Measurements from ENCODE around the gene TTLL12. TPM values are rescaled to one million over a fixed set of nuclear protein-coding genes. Genes with fewer than 3 reads are reported as not detected.
A peak's percentile ranks its signal among the peaks of the same experiment; 100 is the strongest.

The TTLL12 gene
- total RNA-seq, 1 donor from 2014 or later = 15.1 TPM

GRCh38 chr22:43162412-43163150 is 24.4 kb downstream of the TTLL12 start:
- no peak overlapping the region for H3K4me3 Mint-ChIP-seq (ENCODE audit: unreplicated experiment)
- H3K36me3 Mint-ChIP-seq (ENCODE audit: low read depth, unreplicated experiment) = no peaks in the 10 kb centered on the region

GRCh38 chr22:43160497-43161126 is 26.3 kb downstream of the TTLL12 start:
- peaks cover 4% of the 10 kb centered on the region for H3K27me3 Mint-ChIP-seq (ENCODE audit: unreplicated experiment)
- peaks cover 16% of the 10 kb centered on the region for H3K4me1 Mint-ChIP-seq (ENCODE audit: unreplicated experiment)
- H3K9me3 Mint-ChIP-seq (ENCODE audit: unreplicated experiment) = no peaks in the 10 kb centered on the region
- no peaks in the 10 kb centered on the region for H3K36me3 Mint-ChIP-seq (ENCODE audit: low read depth, unreplicated experiment)
- H3K27ac Mint-ChIP-seq (ENCODE audit: unreplicated experiment) = no peak overlapping the region
- TF ChIP-seq, protein P1, sequence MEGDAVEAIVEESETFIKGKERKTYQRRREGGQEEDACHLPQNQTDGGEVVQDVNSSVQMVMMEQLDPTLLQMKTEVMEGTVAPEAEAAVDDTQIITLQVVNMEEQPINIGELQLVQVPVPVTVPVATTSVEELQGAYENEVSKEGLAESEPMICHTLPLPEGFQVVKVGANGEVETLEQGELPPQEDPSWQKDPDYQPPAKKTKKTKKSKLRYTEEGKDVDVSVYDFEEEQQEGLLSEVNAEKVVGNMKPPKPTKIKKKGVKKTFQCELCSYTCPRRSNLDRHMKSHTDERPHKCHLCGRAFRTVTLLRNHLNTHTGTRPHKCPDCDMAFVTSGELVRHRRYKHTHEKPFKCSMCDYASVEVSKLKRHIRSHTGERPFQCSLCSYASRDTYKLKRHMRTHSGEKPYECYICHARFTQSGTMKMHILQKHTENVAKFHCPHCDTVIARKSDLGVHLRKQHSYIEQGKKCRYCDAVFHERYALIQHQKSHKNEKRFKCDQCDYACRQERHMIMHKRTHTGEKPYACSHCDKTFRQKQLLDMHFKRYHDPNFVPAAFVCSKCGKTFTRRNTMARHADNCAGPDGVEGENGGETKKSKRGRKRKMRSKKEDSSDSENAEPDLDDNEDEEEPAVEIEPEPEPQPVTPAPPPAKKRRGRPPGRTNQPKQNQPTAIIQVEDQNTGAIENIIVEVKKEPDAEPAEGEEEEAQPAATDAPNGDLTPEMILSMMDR (IDR thresholded peaks at IDR 0.05; ENCODE audit: unreplicated experiment) = no peak
- peak overlapping the region; percentile 13 for H3K4me3 Mint-ChIP-seq (ENCODE audit: unreplicated experiment)
- DNase-seq (ENCODE audit: low spot score) = no peak

More at GRCh38 chr22:43162412-43163150, 24.4 kb downstream of the TTLL12 start:
- Mint-ChIP-seq H3K4me1 (ENCODE audit: unreplicated experiment) (peaks cover 16% of the 10 kb centered on the region), H3K27me3 (ENCODE audit: unreplicated experiment) (peaks cover 4% of the 10 kb centered on the region), H3K27ac (ENCODE audit: unreplicated experiment) (no peak overlapping the region), H3K9me3 (ENCODE audit: unreplicated experiment) (no peaks in the 10 kb centered on the region)
- TF ChIP-seq, protein P1 (IDR thresholded peaks at IDR 0.05; ENCODE audit: unreplicated experiment) = no peak
- no peak for DNase-seq (ENCODE audit: low spot score)

DNA sequence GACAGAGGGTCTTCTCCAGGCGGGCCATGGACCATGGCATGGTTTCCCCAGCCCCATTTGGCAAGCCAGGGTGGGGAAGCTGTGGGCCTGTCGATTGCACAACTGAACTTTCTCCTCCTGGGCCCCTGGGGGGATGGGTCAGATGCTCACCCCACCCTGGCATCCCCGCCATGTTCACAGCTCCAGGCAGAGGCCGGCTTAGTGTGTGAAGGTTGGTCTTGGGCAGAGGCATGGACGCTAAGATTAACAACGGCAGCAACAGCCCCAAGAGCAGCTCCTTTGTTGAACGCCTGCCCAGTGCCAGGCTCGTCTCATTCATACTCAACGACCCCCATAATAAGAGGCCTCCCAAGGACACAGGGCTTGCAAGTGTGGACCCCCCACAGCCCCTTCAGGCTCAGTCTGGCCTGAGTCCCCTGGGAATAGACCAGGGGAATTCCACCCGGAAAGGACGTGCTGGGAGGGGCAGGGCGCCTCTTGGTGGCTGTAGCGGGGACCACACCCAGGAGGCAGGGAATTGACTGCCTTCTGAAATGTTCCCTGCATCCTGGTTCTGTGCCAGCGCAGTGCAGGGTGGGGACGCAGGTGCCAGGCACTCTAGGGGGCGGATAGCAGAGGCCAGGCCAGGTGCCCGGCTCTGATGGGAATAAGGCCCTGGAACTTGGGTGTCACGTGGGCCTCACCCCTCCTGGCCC is 27.3 kb downstream of the TTLL12 start:
- Mint-ChIP-seq H3K36me3 (ENCODE audit: low read depth, unreplicated experiment) (no peaks in the 10 kb centered on the region), H3K27me3 (ENCODE audit: unreplicated experiment) (peaks cover 4% of the 10 kb centered on the region), H3K27ac (ENCODE audit: unreplicated experiment) (no peak overlapping the region), H3K9me3 (ENCODE audit: unreplicated experiment) (no peaks in the 10 kb centered on the region), H3K4me1 (ENCODE audit: unreplicated experiment) (peaks cover 9% of the 10 kb centered on the region), H3K4me3 (ENCODE audit: unreplicated experiment) (no peak overlapping the region)
- TF ChIP-seq, protein P1 (IDR thresholded peaks at IDR 0.05; ENCODE audit: unreplicated experiment) = peak; percentile 48
- DNase-seq (ENCODE audit: low spot score) = peak; percentile 44

DNA sequence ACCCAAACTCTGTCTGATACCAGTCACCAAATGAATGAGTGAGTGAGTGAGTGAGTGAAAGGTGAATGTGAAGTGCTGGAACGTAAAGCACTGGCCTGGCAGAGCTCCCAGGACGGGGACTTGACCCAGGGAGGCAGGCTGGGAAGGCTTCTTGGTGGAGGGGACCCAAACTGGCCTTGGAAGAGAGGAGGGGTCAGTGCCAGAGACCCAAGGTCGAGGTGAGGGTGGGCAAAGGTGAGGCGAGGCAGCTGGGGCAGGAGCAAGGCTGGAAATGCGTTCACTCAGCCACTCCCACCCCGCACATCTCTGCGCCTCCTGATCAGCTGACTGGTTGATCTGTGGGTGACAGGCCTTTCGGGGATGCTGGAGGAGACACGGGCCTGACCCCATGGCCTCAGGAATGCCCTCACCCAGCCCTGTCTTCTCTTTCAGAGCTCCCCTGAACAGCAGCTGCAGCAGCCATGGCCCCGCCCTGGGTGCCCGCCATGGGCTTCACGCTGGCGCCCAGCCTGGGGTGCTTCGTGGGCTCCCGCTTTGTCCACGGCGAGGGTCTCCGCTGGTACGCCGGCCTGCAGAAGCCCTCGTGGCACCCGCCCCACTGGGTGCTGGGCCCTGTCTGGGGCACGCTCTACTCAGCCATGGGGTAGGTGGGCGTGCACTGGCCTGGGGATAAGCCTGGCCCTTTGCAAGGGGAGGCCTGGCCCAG is 28.0 kb downstream of the TTLL12 start:
- peaks cover 2% of the 10 kb centered on the region for H3K4me1 Mint-ChIP-seq (ENCODE audit: unreplicated experiment)

More for the DNA sequence above, 28.0 kb downstream of the TTLL12 start:
- Mint-ChIP-seq H3K36me3 (ENCODE audit: low read depth, unreplicated experiment) (no peaks in the 10 kb centered on the region), H3K27ac (ENCODE audit: unreplicated experiment) (no peak overlapping the region), H3K27me3 (ENCODE audit: unreplicated experiment) (peaks cover 6% of the 10 kb centered on the region), H3K4me3 (ENCODE audit: unreplicated experiment) (no peak overlapping the region), H3K9me3 (ENCODE audit: unreplicated experiment) (no peaks in the 10 kb centered on the region)
- DNase-seq (ENCODE audit: low spot score) = no peak
- TF ChIP-seq, protein P1 (IDR thresholded peaks at IDR 0.05; ENCODE audit: unreplicated experiment) = no peak

Measured in endothelial cell (in vitro differentiated cells).